OCI-LY3 (cell line): ENCODE measurements around the gene PHKA1.
"Not testable (repeated sequence)": the region's sequence is repeated elsewhere in the genome, so short reads cannot be mapped to it uniquely, and the experiment has no call there.

Experiments used
- H2AFZ ChIP-seq: fragments of 200-600, 300-600 bp; shearing (Covaris generic); 2 replicates; pipeline ENCODE4 v1.6.0; 2014; ENCODE audit warnings: antibody characterized with exemption, low read depth, low read length
- H3K27ac ChIP-seq: fragments of 200-600, 300-600 bp; sonication (generic); 2 replicates; pipeline ENCODE4 v1.5.1; 2014; ENCODE audit warnings: mild to moderate bottlenecking, low read length, moderate library complexity, mixed read lengths
- H3K27me3 ChIP-seq: fragments of 200-600, 300-600 bp; sonication (generic); 2 replicates; pipeline ENCODE4 v1.6.1; 2014; ENCODE audit warnings: low read depth, low read length, mixed read lengths
- H3K36me3 ChIP-seq: fragments of 200-600, 300-600 bp; sonication (generic); replicated peaks from 2 replicates; pipeline ENCODE3; 2014; ENCODE audit warnings: low read depth, low read length, mixed read lengths
- H3K4me1 ChIP-seq: fragments of 300-600, 200-600 bp; sonication (generic); 2 replicates; pipeline ENCODE4 v1.6.1; 2014; ENCODE audit warnings: low read length, mixed read lengths
- H3K4me2 ChIP-seq: fragments of 200-600, 300-600 bp; sonication (generic); 2 replicates; pipeline ENCODE4 v1.6.1; 2014; ENCODE audit warnings: low read length, mixed read lengths
- H3K4me3 ChIP-seq: fragments of 300-600, 200-600 bp; sonication (generic); 2 replicates; pipeline ENCODE4 v1.5.1; 2014; ENCODE audit warnings: antibody characterized with exemption, mild to moderate bottlenecking, low read length, moderate library complexity
- H3K79me2 ChIP-seq: fragments of 300-600, 200-600 bp; shearing (Covaris generic); 2 replicates; pipeline ENCODE4 v1.6.1; 2014; ENCODE audit warnings: mild to moderate bottlenecking, low read length, mixed read lengths
- H3K9ac ChIP-seq: fragments of 300-600, 200-600 bp; shearing (Covaris generic); 2 replicates; pipeline ENCODE4 v1.6.0; 2014; ENCODE audit warnings: mild to moderate bottlenecking, low read length, moderate library complexity
- H3K9me3 ChIP-seq: fragments of 200-600, 300-600 bp; shearing (Covaris generic); 2 replicates; pipeline ENCODE4 v1.6.1; 2014; ENCODE audit warnings: low read length, mixed read lengths; ENCODE audit not compliant: insufficient read depth
- H4K20me1 ChIP-seq: fragments of 200-600, 300-600 bp; sonication (generic); 2 replicates; pipeline ENCODE4 v1.6.1; 2016; ENCODE audit warnings: low read length, mixed read lengths; ENCODE audit not compliant: insufficient read depth
- EZH2phosphoT487 ChIP-seq: fragments of 200-600 bp; shearing (Covaris generic); IDR thresholded peaks from 2 replicates; pipeline ENCODE4 v1.6.1; 2018; ENCODE audit warnings: antibody characterized with exemption, mixed run types, low read depth
- TF ChIP-seq, protein P1 (sequence below): fragments of 200-600, 300-600 bp; sonication (generic); IDR thresholded peaks from 2 replicates; pipeline ENCODE4 v1.5.1; 2014; ENCODE audit warnings: antibody characterized with exemption, low read length, low read depth

The PHKA1 gene

DNA sequence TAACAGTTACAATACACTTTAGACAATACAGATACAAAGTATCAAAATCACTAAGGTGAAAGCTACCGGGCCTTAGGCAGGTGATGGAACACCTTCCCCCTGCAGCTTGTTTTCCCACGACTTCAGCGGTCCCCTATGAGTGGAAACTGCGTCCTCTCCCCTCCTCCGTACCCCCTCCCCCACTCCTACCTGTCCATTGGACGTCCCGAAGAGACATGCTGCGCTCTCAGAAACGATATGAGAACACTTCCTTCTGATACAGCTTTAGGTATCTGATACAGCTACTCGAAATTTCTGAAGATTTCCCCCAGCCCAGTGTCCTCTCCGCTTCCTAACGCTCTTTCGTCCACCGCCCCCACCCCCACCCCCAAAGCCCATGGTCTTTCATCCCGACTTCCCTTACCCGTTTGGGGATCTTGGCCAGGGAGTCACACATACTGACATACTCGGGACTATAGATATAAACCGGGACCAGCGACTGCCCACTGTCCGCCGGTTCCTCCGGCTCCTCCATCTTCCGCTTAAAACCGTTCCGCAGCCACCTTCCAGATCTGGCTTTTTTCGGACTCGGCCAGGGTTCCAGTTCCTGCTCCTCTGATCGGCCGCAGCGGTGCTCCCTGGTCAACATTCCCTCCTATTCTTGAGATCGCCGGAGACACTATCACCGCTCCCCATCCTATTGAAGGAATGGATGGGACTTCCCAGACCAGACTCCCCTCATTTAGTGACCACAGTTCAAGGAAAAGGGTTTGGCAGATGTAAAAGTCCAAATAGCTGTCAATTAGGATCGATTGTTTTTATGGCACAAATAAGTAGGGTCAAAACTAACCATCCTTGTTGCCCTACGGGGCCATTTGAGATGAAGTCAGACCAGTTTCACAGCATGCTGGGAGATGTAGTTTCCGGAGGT, 141.6 kb downstream of the PHKA1 start, which contains the start of gene HDAC8:
HDAC8 (minus strand) TSS at position 596 of the 910 bp plus-strand sequence; CDS start at position 514, 82 bp downstream.
- Histone ChIP-seq H3K9me3 (no peaks in the 10 kb centered on the region), H3K4me3 (peak within 1 kb of the TSS; percentile 100), H4K20me1 (no peaks in the 10 kb centered on the region), H3K4me2 (peak within 1 kb of the TSS; percentile 69), H2AFZ (peak within 1 kb of the TSS; percentile 100), H3K36me3 (peaks cover 15% of the 10 kb centered on the region), H3K9ac (peak within 1 kb of the TSS; percentile 94), H3K27me3 (no peaks in the 10 kb centered on the region), H3K27ac (peak within 1 kb of the TSS; percentile 64), H3K79me2 (peaks cover 10% of the 10 kb centered on the region), H3K4me1 (peaks cover 5% of the 10 kb centered on the region; the same call in 1 of the 2 replicates)
- TF ChIP-seq, protein P1, sequence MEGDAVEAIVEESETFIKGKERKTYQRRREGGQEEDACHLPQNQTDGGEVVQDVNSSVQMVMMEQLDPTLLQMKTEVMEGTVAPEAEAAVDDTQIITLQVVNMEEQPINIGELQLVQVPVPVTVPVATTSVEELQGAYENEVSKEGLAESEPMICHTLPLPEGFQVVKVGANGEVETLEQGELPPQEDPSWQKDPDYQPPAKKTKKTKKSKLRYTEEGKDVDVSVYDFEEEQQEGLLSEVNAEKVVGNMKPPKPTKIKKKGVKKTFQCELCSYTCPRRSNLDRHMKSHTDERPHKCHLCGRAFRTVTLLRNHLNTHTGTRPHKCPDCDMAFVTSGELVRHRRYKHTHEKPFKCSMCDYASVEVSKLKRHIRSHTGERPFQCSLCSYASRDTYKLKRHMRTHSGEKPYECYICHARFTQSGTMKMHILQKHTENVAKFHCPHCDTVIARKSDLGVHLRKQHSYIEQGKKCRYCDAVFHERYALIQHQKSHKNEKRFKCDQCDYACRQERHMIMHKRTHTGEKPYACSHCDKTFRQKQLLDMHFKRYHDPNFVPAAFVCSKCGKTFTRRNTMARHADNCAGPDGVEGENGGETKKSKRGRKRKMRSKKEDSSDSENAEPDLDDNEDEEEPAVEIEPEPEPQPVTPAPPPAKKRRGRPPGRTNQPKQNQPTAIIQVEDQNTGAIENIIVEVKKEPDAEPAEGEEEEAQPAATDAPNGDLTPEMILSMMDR: no peak
- TF ChIP-seq EZH2phosphoT487: no peak

DNA sequence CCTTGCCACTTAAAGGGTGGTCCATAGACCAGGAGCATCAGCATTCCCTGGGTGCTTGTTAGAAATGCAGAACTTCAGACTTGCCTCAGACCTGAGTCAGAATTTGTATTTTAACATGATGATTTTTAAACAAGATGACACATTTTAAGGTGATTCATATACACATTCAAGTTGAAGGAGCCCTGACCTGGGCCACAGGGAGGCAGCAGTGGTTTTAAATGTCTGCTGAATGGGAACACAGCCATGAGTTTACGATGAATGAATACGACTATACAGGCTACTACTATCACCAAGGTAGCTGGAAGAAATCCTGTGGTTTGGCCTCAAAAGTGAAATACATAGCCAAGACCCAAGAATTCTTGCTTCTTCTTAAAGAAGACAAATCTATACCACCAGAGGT, 144.3 kb downstream of the PHKA1 start:
- H3K4me3 ChIP-seq: no peak overlapping the region
- H3K79me2 ChIP-seq: peaks cover 10% of the 10 kb centered on the region
- TF ChIP-seq, protein P1: 0 out of 2 replicates have a peak, but pooled peaks have one; percentile 7
- no peak for TF ChIP-seq EZH2phosphoT487
- H2AFZ ChIP-seq: no peak overlapping the region
- no peak overlapping the region for H3K27ac ChIP-seq
- H3K4me1 ChIP-seq: peaks cover 5% of the 10 kb centered on the region; the same call in 1 of the 2 replicates
- no peaks in the 10 kb centered on the region for H3K27me3 ChIP-seq
- no peak overlapping the region for H3K9ac ChIP-seq
- H4K20me1 ChIP-seq: no peaks in the 10 kb centered on the region
- no peaks in the 10 kb centered on the region for H3K9me3 ChIP-seq
- no peak overlapping the region for H3K4me2 ChIP-seq
- peaks cover 19% of the 10 kb centered on the region for H3K36me3 ChIP-seq

DNA sequence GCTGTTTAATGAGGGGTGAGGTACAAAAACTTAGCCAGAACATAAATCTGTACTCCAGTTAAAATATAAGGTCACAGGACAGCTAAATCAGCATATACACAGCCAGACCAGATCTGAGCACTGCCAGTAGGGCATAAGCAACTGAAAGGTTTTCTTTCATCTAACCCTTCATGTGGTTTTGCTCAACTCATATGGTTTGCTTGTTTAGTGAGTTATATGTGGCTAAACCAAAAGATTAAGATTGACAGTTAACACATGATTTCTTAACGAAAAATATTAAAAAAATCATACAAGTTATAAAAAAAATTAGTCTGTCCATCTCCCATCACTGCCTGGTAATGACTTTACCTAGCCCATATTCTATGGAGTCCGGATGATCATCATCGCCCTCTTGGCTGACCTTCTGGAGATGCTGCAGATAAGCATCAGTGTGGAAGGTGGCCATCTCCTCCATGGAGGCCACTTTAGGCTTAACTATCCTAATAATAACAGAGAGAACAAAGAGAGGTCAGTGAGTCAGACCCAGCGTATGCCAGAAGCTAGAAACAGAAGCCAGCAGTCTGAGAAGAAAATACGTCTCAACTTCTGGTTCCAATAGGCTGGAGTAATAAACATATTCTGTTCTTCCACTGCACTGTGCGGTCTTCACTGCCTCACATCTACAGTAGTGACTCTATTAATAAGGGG, 145.6 kb downstream of the PHKA1 start:
- H3K27me3 ChIP-seq: no peaks in the 10 kb centered on the region
- no peak overlapping the region for H3K9ac ChIP-seq
- no peaks in the 10 kb centered on the region for H3K9me3 ChIP-seq
- H3K27ac ChIP-seq: no peak overlapping the region
- H3K36me3 ChIP-seq: peaks cover 19% of the 10 kb centered on the region
- H3K4me1 ChIP-seq: peaks cover 5% of the 10 kb centered on the region; the same call in 1 of the 2 replicates
- TF ChIP-seq, protein P1: no peak
- no peak for TF ChIP-seq EZH2phosphoT487
- no peak overlapping the region for H3K4me3 ChIP-seq
- no peaks in the 10 kb centered on the region for H4K20me1 ChIP-seq
- H3K79me2 ChIP-seq: peaks cover 10% of the 10 kb centered on the region
- H3K4me2 ChIP-seq: no peak overlapping the region
- no peak overlapping the region for H2AFZ ChIP-seq

DNA sequence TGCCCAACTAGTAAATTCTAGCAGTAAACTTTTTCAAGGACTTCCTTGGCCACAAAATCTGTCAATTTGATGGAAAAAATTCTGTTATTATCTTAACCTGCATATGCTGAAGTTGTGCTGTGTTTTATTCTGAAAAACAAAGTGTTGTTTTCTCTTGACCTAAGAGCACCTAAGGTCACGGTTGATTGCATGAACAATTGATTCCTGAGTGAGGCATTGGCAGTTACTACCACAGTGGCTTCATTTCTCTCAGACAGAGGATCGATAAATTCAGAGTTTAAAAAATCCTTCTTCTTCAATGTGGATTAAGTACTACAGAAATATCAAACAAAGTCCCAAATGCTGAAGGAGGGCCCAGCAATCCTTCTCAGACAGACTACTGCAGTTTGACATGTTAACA, 147.7 kb downstream of the PHKA1 start:
- TF ChIP-seq EZH2phosphoT487: no peak
- TF ChIP-seq, protein P1: no peak
- no peak overlapping the region for H2AFZ ChIP-seq
- no peaks in the 10 kb centered on the region for H3K4me1 ChIP-seq
- H3K27ac ChIP-seq: no peak overlapping the region
- no peak overlapping the region for H3K4me2 ChIP-seq
- H3K27me3 ChIP-seq: no peaks in the 10 kb centered on the region
- no peaks in the 10 kb centered on the region for H4K20me1 ChIP-seq
- H3K4me3 ChIP-seq: no peak overlapping the region
- no peaks in the 10 kb centered on the region for H3K9me3 ChIP-seq
- H3K36me3 ChIP-seq: peaks cover 19% of the 10 kb centered on the region
- H3K79me2 ChIP-seq: 0 out of 2 replicates have a peak, but pooled peaks cover 2% of the 10 kb centered on the region
- no peak overlapping the region for H3K9ac ChIP-seq

DNA sequence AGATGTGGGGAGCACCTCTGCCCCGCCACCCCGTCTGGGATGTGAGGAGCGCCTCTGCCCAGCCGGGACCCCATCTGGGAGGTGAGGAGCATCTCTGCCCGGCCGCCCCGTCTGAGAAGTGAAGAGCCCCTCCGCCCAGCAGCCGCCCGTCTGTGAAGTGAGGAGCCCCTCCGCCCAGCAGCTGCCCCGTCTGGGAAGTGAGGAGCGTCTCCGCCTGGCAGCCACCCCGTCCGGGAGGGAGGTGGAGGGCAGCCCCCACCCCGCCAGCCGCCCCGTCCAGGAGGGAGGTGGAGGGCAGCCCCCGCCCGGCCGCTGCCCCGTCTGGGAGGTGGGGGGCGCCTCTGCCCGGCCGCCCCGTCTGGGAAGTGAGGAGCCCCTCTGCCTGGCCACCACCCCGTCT, 154.5 kb downstream of the PHKA1 start:
- H3K4me1 ChIP-seq: not testable (repeated sequence)

More for the DNA sequence above, 154.5 kb downstream of the PHKA1 start:
- H2AFZ ChIP-seq, H3K9me3 ChIP-seq, H3K27ac ChIP-seq, H4K20me1 ChIP-seq, H3K4me2 ChIP-seq, H3K79me2 ChIP-seq, H3K9ac ChIP-seq, H3K36me3 ChIP-seq, H3K27me3 ChIP-seq, H3K4me3 ChIP-seq: not testable (repeated sequence)
